Measurements from ENCODE around the gene SYNE1.

GRCh38 chr6:152223636-152224035, 413.5 kb downstream of the SYNE1 start:
- TF ChIP-seq CTCF (IDR thresholded peaks at IDR 0.05 in 4 of 5, conservative IDR thresholded peaks at IDR 0.05 in 1 of 5): no peak
- TF ChIP-seq POLR2A (IDR thresholded peaks at IDR 0.05): no peak
